ENCODE measurements around the gene OR56A5.

The OR56A5 gene

GRCh38 chr11:5968394-5968793 lies at the start of gene OR56A5:
Gene OR56A5 (minus strand): TSS chr11:5968494. CDS start chr11:5968494, 0 bp downstream.
- Histone ChIP-seq H2AFZ (ENCODE audit: low read depth, low read length) (no peak within 1 kb of the TSS), H3K27me3 (ENCODE audit: insufficient read depth, low read length) (no peaks in the 10 kb centered on the region), H3K36me3 (ENCODE audit: insufficient read depth, low read length) (no peaks in the 10 kb centered on the region), H3K4me3 (ENCODE audit: low read length) (no peak within 1 kb of the TSS), H3K9me3 (ENCODE audit: low read length) (no peaks in the 10 kb centered on the region), H3K4me1 (ENCODE audit: insufficient read depth, low read length) (no peaks in the 10 kb centered on the region)

GRCh38 chr11:6013042-6013441 lies 44.7 kb upstream of the OR56A5 start:
- Histone ChIP-seq H3K9me3 (ENCODE audit: low read length) (no peaks in the 10 kb centered on the region), H3K4me1 (ENCODE audit: insufficient read depth, low read length) (no peaks in the 10 kb centered on the region), H3K27me3 (ENCODE audit: insufficient read depth, low read length) (no peaks in the 10 kb centered on the region), H3K36me3 (ENCODE audit: insufficient read depth, low read length) (no peaks in the 10 kb centered on the region), H3K4me3 (ENCODE audit: low read length) (no peak overlapping the region), H2AFZ (ENCODE audit: low read depth, low read length) (no peak overlapping the region)

GRCh38 chr11:6012035-6012668 lies 43.9 kb upstream of the OR56A5 start:
- no peak overlapping the region for H3K4me3 ChIP-seq (ENCODE audit: low read length)
- no peak overlapping the region for H2AFZ ChIP-seq (ENCODE audit: low read depth, low read length)
- H3K9me3 ChIP-seq (ENCODE audit: low read length), result no peaks in the 10 kb centered on the region
- no peaks in the 10 kb centered on the region for H3K36me3 ChIP-seq (ENCODE audit: insufficient read depth, low read length)
- no peaks in the 10 kb centered on the region for H3K27me3 ChIP-seq (ENCODE audit: insufficient read depth, low read length)
- no peaks in the 10 kb centered on the region for H3K4me1 ChIP-seq (ENCODE audit: insufficient read depth, low read length)

- H3K36me3 ChIP-seq (ENCODE audit: insufficient read depth, low read length), result no peaks in the 10 kb centered on the region
- H3K4me1 ChIP-seq (ENCODE audit: insufficient read depth, low read length), result no peaks in the 10 kb centered on the region
- no peak within 1 kb of the TSS for H3K4me3 ChIP-seq (ENCODE audit: low read length)
- no peaks in the 10 kb centered on the region for H3K27me3 ChIP-seq (ENCODE audit: insufficient read depth, low read length)
- H3K9me3 ChIP-seq (ENCODE audit: low read length), result no peaks in the 10 kb centered on the region
- no peak within 1 kb of the TSS for H2AFZ ChIP-seq (ENCODE audit: low read depth, low read length)
These were observed 38.6 kb upstream of the OR56A5 start, which contains the start of gene OR56A4 for GRCh38 chr11:6006846-6007245. Gene OR56A4 (minus strand): TSS chr11:6006946. CDS start chr11:6002992, 3,954 bp downstream.

GRCh38 chr11:6006395-6006794 lies 38.1 kb upstream of the OR56A5 start:
- H3K27me3 ChIP-seq (ENCODE audit: insufficient read depth, low read length), result no peaks in the 10 kb centered on the region
- no peaks in the 10 kb centered on the region for H3K9me3 ChIP-seq (ENCODE audit: low read length)
- no peaks in the 10 kb centered on the region for H3K4me1 ChIP-seq (ENCODE audit: insufficient read depth, low read length)
- no peak overlapping the region for H3K4me3 ChIP-seq (ENCODE audit: low read length)
- H2AFZ ChIP-seq (ENCODE audit: low read depth, low read length), result no peak overlapping the region
- H3K36me3 ChIP-seq (ENCODE audit: insufficient read depth, low read length), result no peaks in the 10 kb centered on the region

- no peak overlapping the region for H2AFZ ChIP-seq (ENCODE audit: low read depth, low read length)
These were observed 34.0 kb upstream of the OR56A5 start for GRCh38 chr11:6002202-6002699.

GRCh38 chr11:5994791-5995190 lies 26.5 kb upstream of the OR56A5 start:
- H3K4me1 ChIP-seq (ENCODE audit: insufficient read depth, low read length), result no peaks in the 10 kb centered on the region
- no peaks in the 10 kb centered on the region for H3K27me3 ChIP-seq (ENCODE audit: insufficient read depth, low read length)
- H3K4me3 ChIP-seq (ENCODE audit: low read length), result no peak overlapping the region
- no peaks in the 10 kb centered on the region for H3K36me3 ChIP-seq (ENCODE audit: insufficient read depth, low read length)
- H3K9me3 ChIP-seq (ENCODE audit: low read length), result no peaks in the 10 kb centered on the region
- no peak overlapping the region for H2AFZ ChIP-seq (ENCODE audit: low read depth, low read length)

More at GRCh38 chr11:6002202-6002699, 34.0 kb upstream of the OR56A5 start:
- Histone ChIP-seq H3K27me3 (ENCODE audit: insufficient read depth, low read length) (no peaks in the 10 kb centered on the region), H3K4me1 (ENCODE audit: insufficient read depth, low read length) (no peaks in the 10 kb centered on the region), H3K9me3 (ENCODE audit: low read length) (no peaks in the 10 kb centered on the region), H3K36me3 (ENCODE audit: insufficient read depth, low read length) (no peaks in the 10 kb centered on the region), H3K4me3 (ENCODE audit: low read length) (no peak overlapping the region)

- no peaks in the 10 kb centered on the region for H3K27me3 ChIP-seq (ENCODE audit: insufficient read depth, low read length)
- no peak overlapping the region for H2AFZ ChIP-seq (ENCODE audit: low read depth, low read length)
These were observed 24.4 kb upstream of the OR56A5 start for GRCh38 chr11:5992604-5993251.

GRCh38 chr11:5992150-5992549 lies 23.9 kb upstream of the OR56A5 start:
- Histone ChIP-seq H3K27me3 (ENCODE audit: insufficient read depth, low read length) (no peaks in the 10 kb centered on the region), H2AFZ (ENCODE audit: low read depth, low read length) (no peak overlapping the region), H3K9me3 (ENCODE audit: low read length) (no peaks in the 10 kb centered on the region), H3K4me1 (ENCODE audit: insufficient read depth, low read length) (no peaks in the 10 kb centered on the region), H3K4me3 (ENCODE audit: low read length) (no peak overlapping the region), H3K36me3 (ENCODE audit: insufficient read depth, low read length) (no peaks in the 10 kb centered on the region)

More at GRCh38 chr11:5992604-5993251, 24.4 kb upstream of the OR56A5 start:
- Histone ChIP-seq H3K9me3 (ENCODE audit: low read length) (no peaks in the 10 kb centered on the region), H3K36me3 (ENCODE audit: insufficient read depth, low read length) (no peaks in the 10 kb centered on the region), H3K4me1 (ENCODE audit: insufficient read depth, low read length) (no peaks in the 10 kb centered on the region), H3K4me3 (ENCODE audit: low read length) (no peak overlapping the region)

- H3K27me3 ChIP-seq (ENCODE audit: insufficient read depth, low read length), result no peaks in the 10 kb centered on the region
- H3K4me1 ChIP-seq (ENCODE audit: insufficient read depth, low read length), result no peaks in the 10 kb centered on the region
- no peak overlapping the region for H3K4me3 ChIP-seq (ENCODE audit: low read length)
- no peaks in the 10 kb centered on the region for H3K36me3 ChIP-seq (ENCODE audit: insufficient read depth, low read length)
- H3K9me3 ChIP-seq (ENCODE audit: low read length), result no peaks in the 10 kb centered on the region
- no peak overlapping the region for H2AFZ ChIP-seq (ENCODE audit: low read depth, low read length)
These were observed 20.9 kb upstream of the OR56A5 start for GRCh38 chr11:5989203-5989602.

- no peak within 1 kb of the TSS for H3K4me3 ChIP-seq (ENCODE audit: low read length)
- H3K9me3 ChIP-seq (ENCODE audit: low read length), result no peaks in the 10 kb centered on the region
- H3K36me3 ChIP-seq (ENCODE audit: insufficient read depth, low read length), result no peaks in the 10 kb centered on the region
- no peak within 1 kb of the TSS for H2AFZ ChIP-seq (ENCODE audit: low read depth, low read length)
- H3K4me1 ChIP-seq (ENCODE audit: insufficient read depth, low read length), result no peaks in the 10 kb centered on the region
- peaks cover 2% of the 10 kb centered on the region for H3K27me3 ChIP-seq (ENCODE audit: insufficient read depth, low read length)
These were observed 18.6 kb upstream of the OR56A5 start, which contains the start of gene OR52L1 for GRCh38 chr11:5986885-5987284. Gene OR52L1 (minus strand): TSS chr11:5986985. CDS start chr11:5986930, 55 bp downstream.

GRCh38 chr11:5983443-5983842 lies 15.1 kb upstream of the OR56A5 start:
- Histone ChIP-seq H3K27me3 (ENCODE audit: insufficient read depth, low read length) (peaks cover 2% of the 10 kb centered on the region), H3K4me3 (ENCODE audit: low read length) (no peak overlapping the region), H3K36me3 (ENCODE audit: insufficient read depth, low read length) (no peaks in the 10 kb centered on the region), H2AFZ (ENCODE audit: low read depth, low read length) (no peak overlapping the region), H3K4me1 (ENCODE audit: insufficient read depth, low read length) (no peaks in the 10 kb centered on the region), H3K9me3 (ENCODE audit: low read length) (no peaks in the 10 kb centered on the region)

GRCh38 chr11:5973530-5973929 lies 5.2 kb upstream of the OR56A5 start:
- no peaks in the 10 kb centered on the region for H3K9me3 ChIP-seq (ENCODE audit: low read length)
- no peaks in the 10 kb centered on the region for H3K36me3 ChIP-seq (ENCODE audit: insufficient read depth, low read length)
- no peak overlapping the region for H3K4me3 ChIP-seq (ENCODE audit: low read length)
- H3K27me3 ChIP-seq (ENCODE audit: insufficient read depth, low read length), result no peaks in the 10 kb centered on the region
- H2AFZ ChIP-seq (ENCODE audit: low read depth, low read length), result no peak overlapping the region
- H3K4me1 ChIP-seq (ENCODE audit: insufficient read depth, low read length), result no peaks in the 10 kb centered on the region

All from neuron (in vitro differentiated cells).